Measurements from ENCODE around the gene BRSK2. TPM values are rescaled to one million over a fixed set of nuclear protein-coding genes. Genes with fewer than 3 reads are reported as not detected.

Gene BRSK2
- total RNA-seq, 6 donors from 2014 or later: 0.11 to 0.54 (median 0.25) TPM; not detected in 2

GRCh38 chr11:1371836-1372465, 17.8 kb upstream of the BRSK2 start:
- TF ChIP-seq CTCF (IDR thresholded peaks at IDR 0.05) (no peak), POLR2AphosphoS5 (IDR thresholded peaks at IDR 0.05) (no peak), EP300 (IDR thresholded peaks at IDR 0.05) (no peak)
- no peak for ATAC-seq (ENCODE audit: low FRiP score in 2 of 2)
- Histone ChIP-seq H3K27me3 (no peaks in the 10 kb centered on the region), H3K9me3 (peaks cover 0 to 2% (median 0%) of the 10 kb centered on the region in 4 donors), H3K4me1 (no peaks in the 10 kb centered on the region), H3K4me3 (no peak overlapping the region), H3K27ac (no peak overlapping the region), H3K36me3 (no peaks in the 10 kb centered on the region)
- WGBS, 2 donors: 83 to 85% methylated on average over 20 to 26 of the region's 26 CpGs
- no peak for DNase-seq

- H3K27me3 ChIP-seq: no peaks in the 10 kb centered on the region
- no peaks in the 10 kb centered on the region for H3K36me3 ChIP-seq
- no peak overlapping the region for H3K27ac ChIP-seq
- DNase-seq (no peak), ATAC-seq (ENCODE audit: low FRiP score in 2 of 2) (no peak)
- H3K4me1 ChIP-seq: no peaks in the 10 kb centered on the region
- H3K4me3 ChIP-seq: no peak overlapping the region
- no peaks in the 10 kb centered on the region for H3K9me3 ChIP-seq
- no peak for TF ChIP-seq POLR2AphosphoS5 (IDR thresholded peaks at IDR 0.05)
- no peak for TF ChIP-seq EP300 (IDR thresholded peaks at IDR 0.05)
- TF ChIP-seq CTCF (IDR thresholded peaks at IDR 0.05): no peak
- TF ChIP-seq POLR2A (IDR thresholded peaks at IDR 0.05): no peak
- 84 to 87% methylated on average over 7 to 8 of the region's 8 CpGs for WGBS, 2 donors
Observed at GRCh38 chr11:1372660-1373059, 17.1 kb upstream of the BRSK2 start.

DNA sequence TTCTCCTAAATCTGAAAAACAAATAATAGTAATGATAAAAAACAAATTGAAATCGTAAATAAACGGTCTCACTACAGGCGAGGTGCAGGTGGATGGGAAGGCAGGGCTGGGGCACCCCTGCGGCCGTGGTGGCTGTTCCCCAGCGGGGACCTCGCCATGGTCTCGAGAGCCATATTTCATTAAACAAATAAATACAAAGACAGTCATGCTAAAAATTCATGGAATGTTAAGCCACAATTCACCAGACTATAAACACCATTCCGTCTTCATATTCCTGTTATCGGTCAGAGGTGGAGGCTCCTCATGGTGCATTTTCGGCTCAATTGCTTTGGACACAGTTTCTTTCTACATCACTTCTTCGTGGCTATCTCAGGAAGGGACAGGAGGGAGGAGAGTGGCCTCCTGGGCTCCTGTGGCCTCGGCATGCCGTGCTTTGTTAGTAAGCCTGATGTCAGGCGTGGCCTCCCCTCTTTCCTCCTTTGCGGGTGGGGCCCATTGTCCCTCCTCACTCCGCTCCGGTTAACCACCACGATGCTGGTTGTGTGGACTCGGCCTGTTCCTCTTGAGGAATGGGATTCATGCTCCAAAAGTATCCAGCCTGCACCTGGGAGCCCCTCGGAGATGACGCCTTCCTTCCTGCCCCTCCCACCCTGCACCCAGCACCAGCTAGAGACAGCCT, 16.1 kb upstream of the BRSK2 start:
- no peak for TF ChIP-seq POLR2A (IDR thresholded peaks at IDR 0.05)
- no peak for TF ChIP-seq POLR2AphosphoS5 (IDR thresholded peaks at IDR 0.05)
- TF ChIP-seq EP300 (IDR thresholded peaks at IDR 0.05): no peak
- no peak for TF ChIP-seq CTCF (IDR thresholded peaks at IDR 0.05)
- H3K9me3 ChIP-seq: no peaks in the 10 kb centered on the region
- no peaks in the 10 kb centered on the region for H3K4me1 ChIP-seq
- H3K27ac ChIP-seq: no peak overlapping the region
- no peaks in the 10 kb centered on the region for H3K27me3 ChIP-seq
- WGBS, 2 donors: 48 to 54% methylated on average over 19 to 22 of the region's 22 CpGs
- H3K4me3 ChIP-seq: no peak overlapping the region
- ATAC-seq (ENCODE audit: low FRiP score in 2 of 2) (no peak), DNase-seq (no peak)
- no peaks in the 10 kb centered on the region for H3K36me3 ChIP-seq

DNA sequence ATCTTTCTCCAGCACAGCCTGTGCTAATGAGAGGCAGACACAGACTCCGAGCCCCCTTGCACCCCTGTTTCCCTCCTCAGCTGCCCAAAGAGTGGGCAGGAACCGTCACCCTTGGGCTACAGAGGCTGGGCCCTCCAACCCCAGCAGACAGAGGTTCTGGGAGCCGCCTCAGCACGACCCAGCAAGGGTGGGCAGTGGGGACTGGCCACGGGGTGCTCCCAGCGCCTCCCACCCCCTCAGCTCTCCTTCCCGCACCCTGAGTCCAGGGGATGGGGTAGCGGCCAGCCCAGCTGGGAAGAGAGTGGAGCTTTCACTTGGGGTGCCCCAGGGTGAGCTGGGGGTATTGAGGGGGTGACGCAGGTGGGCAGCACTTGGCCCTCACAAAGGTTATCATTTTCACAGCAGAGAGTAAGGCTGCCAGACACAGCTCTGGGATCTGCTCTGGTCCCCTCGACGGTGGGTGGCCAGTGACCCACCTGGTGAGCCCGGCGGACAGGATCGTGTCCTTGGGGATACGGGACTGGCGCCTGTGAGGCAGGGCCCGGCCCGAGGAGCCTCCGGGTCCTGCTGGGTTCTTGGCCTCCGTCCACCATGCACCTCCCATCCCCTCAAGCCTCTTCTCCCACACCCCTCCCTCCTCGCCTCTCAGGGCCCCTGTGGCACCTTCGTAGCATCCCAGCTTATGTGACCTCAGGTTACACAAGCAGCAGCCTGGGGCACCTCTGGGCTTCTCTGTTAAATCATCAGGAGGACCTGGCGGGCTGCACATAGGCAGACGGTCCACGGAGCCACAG, 14.4 kb upstream of the BRSK2 start:
- no peak for DNase-seq
- Histone ChIP-seq H3K4me3 (no peak overlapping the region), H3K4me1 (no peaks in the 10 kb centered on the region), H3K36me3 (no peaks in the 10 kb centered on the region), H3K9me3 (no peaks in the 10 kb centered on the region), H3K27ac (no peak overlapping the region), H3K27me3 (no peaks in the 10 kb centered on the region)
- no peak for ATAC-seq (ENCODE audit: low FRiP score in 2 of 2)
- WGBS, 2 donors: 82 to 88% methylated on average over 12 to 24 of the region's 25 CpGs
- TF ChIP-seq POLR2AphosphoS5 (IDR thresholded peaks at IDR 0.05): no peak
- TF ChIP-seq EP300 (IDR thresholded peaks at IDR 0.05): no peak
- TF ChIP-seq CTCF (IDR thresholded peaks at IDR 0.05): no peak
- no peak for TF ChIP-seq POLR2A (IDR thresholded peaks at IDR 0.05)

Measured in upper lobe of left lung (tissue), 6 donors.